ENCODE measurements around the gene TMX3. TPM values are rescaled to one million over a fixed set of nuclear protein-coding genes. Genes with fewer than 3 reads are reported as not detected.

The TMX3 gene
- polyA plus RNA-seq, 1 of the 3 experiments (the other 2 are of a cell fraction), result 23.3 TPM

- Histone ChIP-seq H3K9me2 (no peaks in the 10 kb centered on the region), H2AFZ (ENCODE audit: low read depth) (no peak overlapping the region), H3K79me2 (ENCODE audit: insufficient read depth) (no peaks in the 10 kb centered on the region), H3K9me3 (0 out of 2 replicates have a peak, but pooled peaks cover 4% of the 10 kb centered on the region), H4K20me1 (ENCODE audit: insufficient read depth) (no peaks in the 10 kb centered on the region), H3K9ac (no peak overlapping the region), H3K4me1 (ENCODE audit: control insufficient read depth in 1 of 2, insufficient read depth in 2 of 2, low read depth in 1 of 2, low read length in 1 of 2) (no peaks in the 10 kb centered on the region), H3K27ac (ENCODE audit: low read depth in 2 of 2, low read length in 1 of 2) (no peak overlapping the region), H3K4me3 (ENCODE audit: low read depth in 2 of 2, low read length in 1 of 2) (no peak overlapping the region), H3F3A (replicated peaks; ENCODE audit: insufficient read depth) (no peaks in the 10 kb centered on the region), H3K4me2 (no peak overlapping the region), H3K27me3 (ENCODE audit: insufficient read depth) (no peaks in the 10 kb centered on the region), H3K36me3 (replicated peaks in 1 of 2; ENCODE audit: control insufficient read depth in 1 of 2, insufficient read depth in 2 of 2, low read length in 1 of 2) (no peaks in the 10 kb centered on the region)
- TF ChIP-seq MXI1 (IDR thresholded peaks at IDR 0.05; ENCODE audit: low read depth, low read length) (no peak), MAX (IDR thresholded peaks at IDR 0.05; ENCODE audit: low read depth) (no peak), FOSL2 (IDR thresholded peaks at IDR 0.05; ENCODE audit: borderline replicate concordance, low read depth) (no peak), NFIC (IDR thresholded peaks at IDR 0.05; ENCODE audit: borderline replicate concordance) (no peak), ELF1 (IDR thresholded peaks at IDR 0.05) (no peak), RCOR1 (IDR thresholded peaks at IDR 0.05; ENCODE audit: low read length) (no peak), POLR2AphosphoS5 (IDR thresholded peaks at IDR 0.05; ENCODE audit: low read depth, low read length) (no peak)
- TF ChIP-seq, protein P1, sequence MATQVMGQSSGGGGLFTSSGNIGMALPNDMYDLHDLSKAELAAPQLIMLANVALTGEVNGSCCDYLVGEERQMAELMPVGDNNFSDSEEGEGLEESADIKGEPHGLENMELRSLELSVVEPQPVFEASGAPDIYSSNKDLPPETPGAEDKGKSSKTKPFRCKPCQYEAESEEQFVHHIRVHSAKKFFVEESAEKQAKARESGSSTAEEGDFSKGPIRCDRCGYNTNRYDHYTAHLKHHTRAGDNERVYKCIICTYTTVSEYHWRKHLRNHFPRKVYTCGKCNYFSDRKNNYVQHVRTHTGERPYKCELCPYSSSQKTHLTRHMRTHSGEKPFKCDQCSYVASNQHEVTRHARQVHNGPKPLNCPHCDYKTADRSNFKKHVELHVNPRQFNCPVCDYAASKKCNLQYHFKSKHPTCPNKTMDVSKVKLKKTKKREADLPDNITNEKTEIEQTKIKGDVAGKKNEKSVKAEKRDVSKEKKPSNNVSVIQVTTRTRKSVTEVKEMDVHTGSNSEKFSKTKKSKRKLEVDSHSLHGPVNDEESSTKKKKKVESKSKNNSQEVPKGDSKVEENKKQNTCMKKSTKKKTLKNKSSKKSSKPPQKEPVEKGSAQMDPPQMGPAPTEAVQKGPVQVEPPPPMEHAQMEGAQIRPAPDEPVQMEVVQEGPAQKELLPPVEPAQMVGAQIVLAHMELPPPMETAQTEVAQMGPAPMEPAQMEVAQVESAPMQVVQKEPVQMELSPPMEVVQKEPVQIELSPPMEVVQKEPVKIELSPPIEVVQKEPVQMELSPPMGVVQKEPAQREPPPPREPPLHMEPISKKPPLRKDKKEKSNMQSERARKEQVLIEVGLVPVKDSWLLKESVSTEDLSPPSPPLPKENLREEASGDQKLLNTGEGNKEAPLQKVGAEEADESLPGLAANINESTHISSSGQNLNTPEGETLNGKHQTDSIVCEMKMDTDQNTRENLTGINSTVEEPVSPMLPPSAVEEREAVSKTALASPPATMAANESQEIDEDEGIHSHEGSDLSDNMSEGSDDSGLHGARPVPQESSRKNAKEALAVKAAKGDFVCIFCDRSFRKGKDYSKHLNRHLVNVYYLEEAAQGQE (IDR thresholded peaks at IDR 0.05; ENCODE audit: low read depth, low read length), result no peak
- TF ChIP-seq, protein P2, sequence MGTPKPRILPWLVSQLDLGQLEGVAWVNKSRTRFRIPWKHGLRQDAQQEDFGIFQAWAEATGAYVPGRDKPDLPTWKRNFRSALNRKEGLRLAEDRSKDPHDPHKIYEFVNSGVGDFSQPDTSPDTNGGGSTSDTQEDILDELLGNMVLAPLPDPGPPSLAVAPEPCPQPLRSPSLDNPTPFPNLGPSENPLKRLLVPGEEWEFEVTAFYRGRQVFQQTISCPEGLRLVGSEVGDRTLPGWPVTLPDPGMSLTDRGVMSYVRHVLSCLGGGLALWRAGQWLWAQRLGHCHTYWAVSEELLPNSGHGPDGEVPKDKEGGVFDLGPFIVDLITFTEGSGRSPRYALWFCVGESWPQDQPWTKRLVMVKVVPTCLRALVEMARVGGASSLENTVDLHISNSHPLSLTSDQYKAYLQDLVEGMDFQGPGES (IDR thresholded peaks at IDR 0.05; ENCODE audit: low read depth, low read length), result no peak
- WGBS (ENCODE audit: low lambda C conversion rate), result 82% methylated on average over 4 of the region's 6 CpGs
- ChIA-PET CTCF (interaction anchor here (0.9 to 1.1 kb wide), 2 partner anchors 21 to 1123 kb away, joined by 3 read pairs; no protein-coding TSS in a partner anchor), POLR2A (no interaction called here)
- DNase-seq, result no peak
Observed at GRCh38 chr18:68638613-68639012, 76.3 kb downstream of the TMX3 start.

GRCh38 chr18:68627812-68628211 is 87.1 kb downstream of the TMX3 start:
- no peaks in the 10 kb centered on the region for H3K9me3 ChIP-seq
- CTCF ChIA-PET, result interaction anchor here (0.9 kb wide), 1 partner anchor 636 kb away, joined by 3 read pairs; no protein-coding TSS in a partner anchor
- H3K9me2 ChIP-seq, result no peaks in the 10 kb centered on the region
- TF ChIP-seq TCF12 (IDR thresholded peaks at IDR 0.05) (no peak), RAD21 (IDR thresholded peaks at IDR 0.05; ENCODE audit: low read length) (no peak), EZH2phosphoT487 (IDR thresholded peaks at IDR 0.05; ENCODE audit: borderline replicate concordance, low read depth) (no peak), CHD2 (IDR thresholded peaks at IDR 0.05; ENCODE audit: low read length, partially characterized antibody) (no peak), FOXM1 (IDR thresholded peaks at IDR 0.05; ENCODE audit: low read depth) (no peak), POLR2AphosphoS5 (IDR thresholded peaks at IDR 0.05; ENCODE audit: low read depth, low read length) (no peak)
- TF ChIP-seq, protein P2 (IDR thresholded peaks at IDR 0.05; ENCODE audit: low read depth, low read length), result no peak
- TF ChIP-seq, protein P3, sequence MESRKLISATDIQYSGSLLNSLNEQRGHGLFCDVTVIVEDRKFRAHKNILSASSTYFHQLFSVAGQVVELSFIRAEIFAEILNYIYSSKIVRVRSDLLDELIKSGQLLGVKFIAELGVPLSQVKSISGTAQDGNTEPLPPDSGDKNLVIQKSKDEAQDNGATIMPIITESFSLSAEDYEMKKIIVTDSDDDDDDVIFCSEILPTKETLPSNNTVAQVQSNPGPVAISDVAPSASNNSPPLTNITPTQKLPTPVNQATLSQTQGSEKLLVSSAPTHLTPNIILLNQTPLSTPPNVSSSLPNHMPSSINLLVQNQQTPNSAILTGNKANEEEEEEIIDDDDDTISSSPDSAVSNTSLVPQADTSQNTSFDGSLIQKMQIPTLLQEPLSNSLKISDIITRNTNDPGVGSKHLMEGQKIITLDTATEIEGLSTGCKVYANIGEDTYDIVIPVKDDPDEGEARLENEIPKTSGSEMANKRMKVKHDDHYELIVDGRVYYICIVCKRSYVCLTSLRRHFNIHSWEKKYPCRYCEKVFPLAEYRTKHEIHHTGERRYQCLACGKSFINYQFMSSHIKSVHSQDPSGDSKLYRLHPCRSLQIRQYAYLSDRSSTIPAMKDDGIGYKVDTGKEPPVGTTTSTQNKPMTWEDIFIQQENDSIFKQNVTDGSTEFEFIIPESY (IDR thresholded peaks at IDR 0.05; ENCODE audit: borderline replicate concordance, low read depth), result no peak
- TF ChIP-seq, protein P4, sequence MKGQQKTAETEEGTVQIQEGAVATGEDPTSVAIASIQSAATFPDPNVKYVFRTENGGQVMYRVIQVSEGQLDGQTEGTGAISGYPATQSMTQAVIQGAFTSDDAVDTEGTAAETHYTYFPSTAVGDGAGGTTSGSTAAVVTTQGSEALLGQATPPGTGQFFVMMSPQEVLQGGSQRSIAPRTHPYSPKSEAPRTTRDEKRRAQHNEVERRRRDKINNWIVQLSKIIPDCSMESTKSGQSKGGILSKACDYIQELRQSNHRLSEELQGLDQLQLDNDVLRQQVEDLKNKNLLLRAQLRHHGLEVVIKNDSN (IDR thresholded peaks at IDR 0.05; ENCODE audit: borderline replicate concordance, low read depth), result no peak
- no peak overlapping the region for H3K27ac ChIP-seq (ENCODE audit: low read depth in 2 of 2, low read length in 1 of 2)
- no peaks in the 10 kb centered on the region for H3F3A ChIP-seq (replicated peaks; ENCODE audit: insufficient read depth)
- H3K79me2 ChIP-seq (ENCODE audit: insufficient read depth), result no peaks in the 10 kb centered on the region
- H3K9ac ChIP-seq, result no peak overlapping the region
- H3K4me2 ChIP-seq, result no peak overlapping the region
- no peaks in the 10 kb centered on the region for H3K27me3 ChIP-seq (ENCODE audit: insufficient read depth)
- H3K36me3 ChIP-seq (replicated peaks in 1 of 2; ENCODE audit: control insufficient read depth in 1 of 2, insufficient read depth in 2 of 2, low read length in 1 of 2), result no peaks in the 10 kb centered on the region
- no peak for DNase-seq
- POLR2A ChIA-PET, result no interaction called here
- no peak overlapping the region for H3K4me3 ChIP-seq (ENCODE audit: low read depth in 2 of 2, low read length in 1 of 2)
- no peaks in the 10 kb centered on the region; a peak in 1 of 4 replicates for H3K4me1 ChIP-seq (ENCODE audit: control insufficient read depth in 1 of 2, insufficient read depth in 2 of 2, low read depth in 1 of 2, low read length in 1 of 2)
- no peak overlapping the region for H2AFZ ChIP-seq (ENCODE audit: low read depth)
- no peaks in the 10 kb centered on the region for H4K20me1 ChIP-seq (ENCODE audit: insufficient read depth)
